HG03175 (cell line): Measurements from ENCODE around the gene SPANXN4.

Experiments used
- ATAC-seq: cut with Tn5 transposase; IDR thresholded peaks from one replicate; pipeline ENCODE4 v1.9.1; 2021; ENCODE audit warnings: mild to moderate bottlenecking, moderate library complexity; ENCODE audit not compliant: unreplicated experiment

The SPANXN4 gene

GRCh38 chrX:143025628-143026027, at the start of gene SPANXN4:
Gene SPANXN4, plus strand, starts transcription at chrX:143025928. Its CDS starts 87 bp downstream, at chrX:143026015.
- ATAC-seq, result no peak

DNA sequence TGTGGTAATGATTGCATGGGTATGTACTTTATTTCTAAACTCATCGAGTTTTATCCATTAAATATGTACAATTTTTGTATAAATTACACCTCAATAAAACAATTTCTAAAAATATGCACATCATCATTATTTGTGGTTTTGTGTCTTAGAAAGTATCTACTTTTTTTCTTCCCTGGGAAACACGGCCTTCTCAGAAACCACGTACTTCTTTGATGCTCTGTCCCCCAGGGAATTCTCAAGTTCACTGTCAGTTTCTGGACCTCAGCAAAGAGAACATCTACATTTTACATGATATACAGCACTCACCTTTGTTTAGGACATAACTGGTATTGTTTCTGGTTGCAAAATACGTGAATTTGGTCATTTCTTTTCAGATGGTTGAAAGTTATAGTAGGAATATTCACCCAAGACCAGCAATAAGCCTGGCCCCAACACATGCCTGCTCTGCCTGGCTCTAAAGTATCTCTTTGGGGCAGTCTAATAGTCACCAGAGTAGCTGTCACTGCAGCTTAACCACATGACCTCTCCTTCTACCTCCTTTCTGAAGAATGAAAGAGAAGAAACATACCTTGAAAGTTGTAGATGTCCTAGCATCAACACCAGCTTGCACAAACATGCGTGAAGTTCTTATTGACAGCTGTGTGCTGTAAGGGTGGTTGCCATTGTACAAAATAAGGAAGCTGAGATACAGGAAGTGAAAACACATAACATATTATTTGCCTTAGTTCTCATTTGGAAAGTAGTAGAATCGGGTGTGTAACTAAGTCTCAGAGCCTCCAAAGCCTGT, 48.4 kb upstream of the SPANXN4 start:
- peak; percentile 90 for ATAC-seq

DNA sequence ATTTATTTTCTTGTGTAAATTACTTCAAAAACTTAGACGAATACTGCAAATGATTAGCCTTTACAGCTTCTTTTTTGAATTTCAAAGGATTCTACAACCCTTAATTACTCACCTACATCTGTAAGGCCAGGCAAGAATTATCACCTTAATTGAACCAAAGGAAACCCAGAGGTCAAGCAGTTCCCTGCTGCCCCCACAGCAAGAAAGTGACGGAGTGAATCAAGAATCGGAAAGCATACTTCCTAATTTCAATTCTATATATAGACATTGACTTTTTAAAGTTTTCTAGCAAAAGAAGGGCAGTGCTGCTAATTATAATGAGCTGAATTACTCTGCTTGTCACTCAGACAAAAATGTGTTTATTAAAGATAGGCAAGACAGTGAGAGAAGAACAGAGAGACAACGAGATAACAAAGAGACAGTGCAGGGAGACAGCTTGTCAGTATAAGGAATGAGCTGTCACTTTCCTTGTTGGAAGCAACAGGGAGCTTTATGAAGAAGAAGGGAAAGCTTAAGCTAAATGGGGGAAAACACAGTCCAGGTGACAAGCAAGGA, 47.5 kb upstream of the SPANXN4 start:
- ATAC-seq, result peak; percentile 40

DNA sequence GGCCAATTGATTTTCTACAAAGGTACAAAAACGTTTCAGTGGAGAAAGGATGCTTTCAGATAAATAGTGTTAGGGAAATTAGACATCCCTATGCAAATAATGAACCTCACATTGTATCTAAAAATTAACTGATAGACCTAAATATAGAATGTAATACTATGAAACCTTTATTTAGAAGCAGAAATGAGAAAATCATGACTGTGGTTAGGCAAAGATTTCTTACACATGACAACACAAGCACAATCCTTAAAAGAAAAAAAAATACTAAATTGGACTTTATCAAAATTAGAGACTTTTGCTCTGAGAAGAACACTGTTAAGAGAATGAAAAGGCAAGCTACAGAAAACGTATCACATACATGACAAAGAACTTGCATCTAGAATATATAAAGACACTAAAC, 43.0 kb upstream of the SPANXN4 start:
- ATAC-seq, result no peak

- ATAC-seq, result no peak
Measured at GRCh38 chrX:142994988-142995387, 30.7 kb upstream of the SPANXN4 start.

- no peak for ATAC-seq
Measured at GRCh38 chrX:142998447-142999198, 27.1 kb upstream of the SPANXN4 start.

- ATAC-seq, result no peak
Measured at GRCh38 chrX:142999199-142999701, 26.5 kb upstream of the SPANXN4 start.

GRCh38 chrX:143002206-143002605, 23.5 kb upstream of the SPANXN4 start:
- ATAC-seq, result no peak

DNA sequence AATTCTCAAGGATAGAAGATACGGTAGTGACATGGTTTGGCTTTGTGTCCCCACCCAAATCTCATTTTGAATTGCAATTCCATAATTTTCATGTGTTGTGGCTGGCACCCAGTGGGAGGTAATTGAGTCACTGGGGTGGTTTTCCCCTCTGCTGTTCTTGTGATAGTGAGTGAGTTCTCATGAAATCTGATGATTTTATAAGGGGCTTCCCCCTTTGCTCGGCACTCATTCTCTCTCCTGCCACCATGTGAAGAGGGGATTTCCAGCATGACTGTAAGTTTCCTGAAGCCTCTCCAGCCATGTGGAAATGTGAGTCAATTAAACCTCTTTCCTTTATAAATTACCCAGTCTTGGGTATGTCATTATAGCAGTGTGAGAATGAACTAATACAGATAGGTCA, 8.5 kb upstream of the SPANXN4 start:
- no peak for ATAC-seq

DNA sequence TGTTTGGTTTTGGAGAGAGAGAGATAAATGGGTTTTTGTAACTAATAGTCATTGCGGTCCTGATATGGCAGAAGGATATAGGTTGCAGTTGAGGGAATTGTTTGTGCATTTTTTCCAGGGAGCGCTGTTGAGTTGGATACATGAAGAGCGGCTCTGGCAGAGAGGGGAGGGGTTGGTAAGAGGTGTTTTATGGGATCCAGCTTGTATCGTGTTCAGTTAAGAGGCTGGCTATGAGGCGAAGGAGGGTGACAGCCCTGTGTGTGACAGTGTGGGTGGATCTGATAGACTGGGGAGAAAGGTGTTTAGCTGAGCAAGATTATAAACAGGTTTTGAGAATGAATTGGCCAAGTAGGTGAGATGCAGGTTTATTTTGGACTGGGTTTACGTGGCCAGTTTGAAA, 1.5 kb downstream of the SPANXN4 start:
- ATAC-seq, result no peak

DNA sequence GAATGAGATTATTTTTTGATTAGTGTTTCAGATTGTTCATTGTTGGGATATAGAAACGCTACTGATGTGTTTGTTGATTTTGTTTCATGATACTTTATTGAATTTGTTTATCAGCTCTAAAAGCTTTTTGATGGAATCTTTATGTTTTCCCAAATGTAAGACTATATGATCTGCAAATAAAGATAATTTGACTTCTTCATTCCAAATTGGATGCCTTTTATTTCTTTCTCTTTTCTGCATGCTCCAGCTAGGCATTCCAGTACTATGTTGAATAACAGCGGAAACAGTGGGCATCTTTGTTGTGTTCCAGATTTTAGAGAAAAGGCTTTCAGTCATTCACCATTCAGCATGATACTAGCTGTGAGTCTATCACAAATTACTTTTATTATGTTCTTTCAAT, 21.8 kb downstream of the SPANXN4 start:
- ATAC-seq, result no peak

GRCh38 chrX:143058120-143058519, 32.4 kb downstream of the SPANXN4 start:
- ATAC-seq, result no peak

GRCh38 chrX:143081231-143081630, 55.5 kb downstream of the SPANXN4 start:
- no peak for ATAC-seq

GRCh38 chrX:143082537-143082936, 56.8 kb downstream of the SPANXN4 start:
- no peak for ATAC-seq
